Measurements from ENCODE around the gene AFTPH. TPM values are rescaled to one million over a fixed set of nuclear protein-coding genes. Genes with fewer than 3 reads are reported as not detected.

AFTPH gene
- total RNA-seq, 1 donor from 2014 or later: 58.0 TPM

GRCh38 chr2:64567473-64567872 lies 43.3 kb downstream of the AFTPH start:
- H3K27ac ChIP-seq: no peak overlapping the region
- no peaks in the 10 kb centered on the region for H3K4me1 ChIP-seq
- DNase-seq (ENCODE audit: low spot score in 2 of 2): no peak
- no peak for TF ChIP-seq CTCF (IDR thresholded peaks at IDR 0.05)
- intact Hi-C loops (cut with DNase I): no loop called here
- H3K36me3 ChIP-seq: peaks cover 9 to 16% of the 10 kb centered on the region in 2 donors
- no peaks in the 10 kb centered on the region for H3K27me3 ChIP-seq
- no peak overlapping the region for H3K4me3 ChIP-seq
- no peaks in the 10 kb centered on the region for H3K9me3 ChIP-seq

- H3K4me1 ChIP-seq: no peaks in the 10 kb centered on the region
- intact Hi-C loops (cut with DNase I): no loop called here
- peaks cover 20 to 21% of the 10 kb centered on the region in 2 donors for H3K36me3 ChIP-seq
- H3K27ac ChIP-seq: no peak overlapping the region
- no peak for TF ChIP-seq CTCF (IDR thresholded peaks at IDR 0.05)
- DNase-seq (ENCODE audit: low spot score in 2 of 2): no peak
- no peak overlapping the region for H3K4me3 ChIP-seq
- no peaks in the 10 kb centered on the region for H3K9me3 ChIP-seq
- no peaks in the 10 kb centered on the region for H3K27me3 ChIP-seq
These were observed 44.7 kb downstream of the AFTPH start for GRCh38 chr2:64568836-64569235.

- Histone ChIP-seq H3K36me3 (peaks cover 33 to 55% of the 10 kb centered on the region in 2 donors), H3K27me3 (no peaks in the 10 kb centered on the region), H3K27ac (no peak overlapping the region), H3K9me3 (no peaks in the 10 kb centered on the region), H3K4me3 (no peak overlapping the region), H3K4me1 (no peaks in the 10 kb centered on the region)
- no peak for DNase-seq (ENCODE audit: low spot score in 2 of 2)
- no peak for TF ChIP-seq CTCF (IDR thresholded peaks at IDR 0.05)
- intact Hi-C loops (cut with DNase I): no loop called here
These were observed 50.7 kb downstream of the AFTPH start for GRCh38 chr2:64574871-64575270.

- Histone ChIP-seq H3K9me3 (no peaks in the 10 kb centered on the region), H3K36me3 (peaks cover 12 to 41% of the 10 kb centered on the region in 2 donors), H3K27ac (no peak overlapping the region), H3K4me1 (no peaks in the 10 kb centered on the region), H3K4me3 (no peak overlapping the region), H3K27me3 (no peaks in the 10 kb centered on the region)
- intact Hi-C loops (cut with DNase I): no loop called here
- no peak for DNase-seq (ENCODE audit: low spot score in 2 of 2)
- no peak for TF ChIP-seq CTCF (IDR thresholded peaks at IDR 0.05)
These were observed 56.9 kb downstream of the AFTPH start for GRCh38 chr2:64581018-64581417.

- Histone ChIP-seq H3K36me3 (peaks cover 6 to 44% of the 10 kb centered on the region in 2 donors), H3K27ac (no peak overlapping the region), H3K9me3 (no peaks in the 10 kb centered on the region), H3K4me1 (no peaks in the 10 kb centered on the region), H3K4me3 (no peak overlapping the region), H3K27me3 (no peaks in the 10 kb centered on the region)
- DNase-seq (ENCODE audit: low spot score in 2 of 2): no peak
- TF ChIP-seq CTCF (IDR thresholded peaks at IDR 0.05): no peak
- intact Hi-C loops (cut with DNase I): no loop called here
These were observed 57.8 kb downstream of the AFTPH start for GRCh38 chr2:64581777-64582539.
